ENCODE measurements around the gene RAB28.

GRCh38 chr4:13504374-13504773 is 20.2 kb upstream of the RAB28 start:
- TF ChIP-seq CREB1 (IDR thresholded peaks at IDR 0.05) = no peak
- no peak for TF ChIP-seq EZH2 (IDR thresholded peaks at IDR 0.05; ENCODE audit: low read depth, low read length, severe bottlenecking)
- TF ChIP-seq EP300 (IDR thresholded peaks at IDR 0.05; ENCODE audit: borderline replicate concordance in 1 of 2, low read depth in 2 of 2, low read length in 2 of 2) = no peak
- no peak for TF ChIP-seq CTCF (IDR thresholded peaks at IDR 0.05; ENCODE audit: control extremely low read depth in 1 of 3, insufficient read depth in 1 of 3, low read depth in 1 of 3, low read length in 3 of 3)
- no peak for TF ChIP-seq JUN (IDR thresholded peaks at IDR 0.05; ENCODE audit: low read depth, low read length)
- TF ChIP-seq POLR2AphosphoS5 (IDR thresholded peaks at IDR 0.05; ENCODE audit: low read depth, low read length) = no peak
- no peak for TF ChIP-seq CBX5 (IDR thresholded peaks at IDR 0.05; ENCODE audit: low read depth, low read length)
- no peak for TF ChIP-seq RXRA (IDR thresholded peaks at IDR 0.05; ENCODE audit: insufficient read depth, low read depth, low read length)
- no peak for TF ChIP-seq ATF3 (IDR thresholded peaks at IDR 0.05; ENCODE audit: insufficient read depth, low read depth, low read length)

All from H1 (cell line).